Measurements from ENCODE around the gene SEPTIN14.
"Not testable (repeated sequence)": the region's sequence is repeated elsewhere in the genome, so short reads cannot be mapped to it uniquely, and the experiment has no call there.

SEPTIN14 gene

DNA sequence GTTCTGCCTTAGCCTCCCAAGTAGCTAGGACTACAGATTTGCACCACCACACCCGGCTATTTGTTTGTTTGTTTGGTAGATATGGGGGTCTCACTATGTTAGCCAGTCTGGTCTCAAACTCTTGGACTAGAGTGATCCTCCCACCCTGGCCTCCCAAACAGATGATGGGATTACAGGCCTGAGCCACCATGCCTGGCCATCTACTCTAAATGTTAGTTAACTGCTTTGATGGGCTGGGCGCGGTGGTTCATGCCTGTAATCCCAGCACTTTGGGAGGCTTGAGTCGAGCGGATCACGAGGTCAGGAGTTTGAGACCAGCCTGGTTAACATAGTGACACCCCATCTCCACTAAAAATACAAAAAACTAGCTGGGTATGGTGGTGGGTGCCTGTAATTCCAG, 74.8 kb downstream of the SEPTIN14 start:
- no peaks in the 10 kb centered on the region for H3K36me3 ChIP-seq (ENCODE audit: control insufficient read depth, insufficient read depth, low read length)
- H3K9me3 ChIP-seq (ENCODE audit: control insufficient read depth, low read length): no peaks in the 10 kb centered on the region
- no peaks in the 10 kb centered on the region for H3K4me1 ChIP-seq (ENCODE audit: control insufficient read depth, insufficient read depth, low read length)
- H3K27me3 ChIP-seq (ENCODE audit: control insufficient read depth, insufficient read depth, low read length, poor library complexity, severe bottlenecking): no peaks in the 10 kb centered on the region
- no peak overlapping the region for H3K27ac ChIP-seq (ENCODE audit: insufficient read depth, low read depth, low read length, poor library complexity, severe bottlenecking)
- 91% methylated on average over 6 of the region's 6 CpGs for WGBS, 2 experiments
- no peak overlapping the region for H3K4me3 ChIP-seq (ENCODE audit: insufficient read depth, low read depth, low read length)

DNA sequence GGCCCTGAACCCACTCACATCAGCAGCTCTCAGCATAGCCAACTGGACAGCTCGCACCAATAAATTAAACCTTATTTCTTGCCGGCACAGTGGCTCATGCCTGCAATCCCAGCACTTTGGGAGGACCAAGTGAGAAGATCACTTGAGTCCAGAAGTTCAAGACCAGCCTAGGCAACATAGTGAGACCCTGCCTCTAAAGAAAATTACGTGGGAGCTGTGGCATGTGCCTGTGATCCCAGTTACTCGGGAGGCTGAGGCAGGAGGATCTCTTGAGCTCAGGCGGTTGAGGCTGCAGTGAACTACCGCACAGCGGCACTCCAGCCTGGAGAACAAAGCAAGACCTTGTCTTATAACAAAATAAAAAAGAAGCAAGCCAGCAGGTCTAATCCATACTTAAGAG, 75.7 kb downstream of the SEPTIN14 start:
- H3K27me3 ChIP-seq (ENCODE audit: control insufficient read depth, insufficient read depth, low read length, poor library complexity, severe bottlenecking): no peaks in the 10 kb centered on the region
- H3K4me3 ChIP-seq (ENCODE audit: insufficient read depth, low read depth, low read length): no peak overlapping the region
- no peaks in the 10 kb centered on the region for H3K4me1 ChIP-seq (ENCODE audit: control insufficient read depth, insufficient read depth, low read length)
- no peaks in the 10 kb centered on the region for H3K36me3 ChIP-seq (ENCODE audit: control insufficient read depth, insufficient read depth, low read length)
- 86 to 87% methylated on average over 7 of the region's 7 CpGs for WGBS, 2 experiments
- H3K27ac ChIP-seq (ENCODE audit: insufficient read depth, low read depth, low read length, poor library complexity, severe bottlenecking): no peak overlapping the region
- H3K9me3 ChIP-seq (ENCODE audit: control insufficient read depth, low read length): no peaks in the 10 kb centered on the region

DNA sequence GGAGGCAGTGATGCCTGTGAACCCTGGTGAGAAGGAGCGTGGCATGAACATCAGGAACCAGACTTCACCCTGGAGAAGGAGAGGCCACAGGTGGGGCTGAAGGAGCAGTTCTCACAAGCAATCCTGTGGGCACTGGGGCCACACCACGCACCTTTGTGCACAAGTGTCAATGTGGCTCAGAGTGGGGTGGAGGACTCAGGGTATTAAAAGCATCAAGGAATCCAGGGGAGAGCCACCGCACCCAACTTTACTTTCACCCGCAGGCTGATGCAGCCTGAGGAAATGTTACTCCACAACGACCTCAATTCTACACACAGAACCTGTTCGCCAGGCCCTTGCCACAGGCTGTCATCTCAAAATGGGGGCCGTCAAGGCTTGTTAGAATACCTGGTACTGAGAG, 77.1 kb downstream of the SEPTIN14 start:
- not testable (repeated sequence) for H3K36me3 ChIP-seq (ENCODE audit: control insufficient read depth, insufficient read depth, low read length); H3K4me3 ChIP-seq (ENCODE audit: insufficient read depth, low read depth, low read length); H3K4me1 ChIP-seq (ENCODE audit: control insufficient read depth, insufficient read depth, low read length); H3K9me3 ChIP-seq (ENCODE audit: control insufficient read depth, low read length); H3K27me3 ChIP-seq (ENCODE audit: control insufficient read depth, insufficient read depth, low read length, poor library complexity, severe bottlenecking); H3K27ac ChIP-seq (ENCODE audit: insufficient read depth, low read depth, low read length, poor library complexity, severe bottlenecking)
- 84 to 94% methylated on average over 3 to 6 of the region's 7 CpGs for WGBS, 2 experiments

DNA sequence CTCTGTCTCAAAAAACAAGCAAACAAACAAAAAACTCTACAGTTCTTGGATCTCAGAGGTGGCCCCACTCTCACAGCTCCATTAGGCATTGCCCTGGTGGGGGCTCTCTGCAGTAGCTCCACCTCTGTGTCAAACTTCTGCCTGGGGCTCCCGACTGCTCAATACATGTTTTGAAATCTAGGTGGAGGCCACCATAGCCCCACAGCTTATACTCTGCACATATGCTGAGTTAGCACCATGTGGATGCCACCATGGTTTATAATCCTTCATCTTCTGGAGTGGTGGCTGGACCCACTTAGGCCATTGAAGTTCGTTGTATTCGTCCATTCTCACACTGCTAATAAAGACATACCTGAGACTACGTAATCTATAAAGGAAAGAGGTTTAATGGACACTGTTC, 78.4 kb downstream of the SEPTIN14 start:
- WGBS, 2 experiments: 78 to 81% methylated on average over 4 of the region's 4 CpGs
- H3K27me3 ChIP-seq (ENCODE audit: control insufficient read depth, insufficient read depth, low read length, poor library complexity, severe bottlenecking): no peaks in the 10 kb centered on the region
- no peak overlapping the region for H3K4me3 ChIP-seq (ENCODE audit: insufficient read depth, low read depth, low read length)
- H3K9me3 ChIP-seq (ENCODE audit: control insufficient read depth, low read length): no peaks in the 10 kb centered on the region
- no peaks in the 10 kb centered on the region for H3K36me3 ChIP-seq (ENCODE audit: control insufficient read depth, insufficient read depth, low read length)
- H3K27ac ChIP-seq (ENCODE audit: insufficient read depth, low read depth, low read length, poor library complexity, severe bottlenecking): no peak overlapping the region
- H3K4me1 ChIP-seq (ENCODE audit: control insufficient read depth, insufficient read depth, low read length): no peaks in the 10 kb centered on the region

DNA sequence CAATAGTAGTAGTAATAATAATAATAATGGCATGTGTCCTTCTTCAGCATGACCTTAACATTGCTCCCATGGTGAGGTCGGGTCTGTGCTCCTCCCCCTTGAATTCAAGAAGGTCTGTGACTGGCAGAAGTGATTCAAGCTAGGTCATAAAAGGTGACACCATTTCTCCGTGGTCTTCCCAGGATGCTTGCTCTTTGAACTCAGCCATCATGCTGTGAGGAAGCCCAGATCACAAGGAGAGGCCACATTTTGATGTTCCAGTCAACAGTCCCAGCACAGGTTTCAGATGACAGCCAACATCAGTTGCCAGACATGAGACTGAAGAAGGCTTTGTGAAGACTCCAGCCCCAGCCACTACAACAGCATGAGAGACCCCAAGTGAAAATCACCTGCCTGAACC, 83.9 kb downstream of the SEPTIN14 start:
- Histone ChIP-seq H3K4me3 (ENCODE audit: insufficient read depth, low read depth, low read length) (no peak overlapping the region), H3K4me1 (ENCODE audit: control insufficient read depth, insufficient read depth, low read length) (no peaks in the 10 kb centered on the region)
- WGBS, 2 experiments: 23 to 28% methylated on average over 2 of the region's 2 CpGs

DNA sequence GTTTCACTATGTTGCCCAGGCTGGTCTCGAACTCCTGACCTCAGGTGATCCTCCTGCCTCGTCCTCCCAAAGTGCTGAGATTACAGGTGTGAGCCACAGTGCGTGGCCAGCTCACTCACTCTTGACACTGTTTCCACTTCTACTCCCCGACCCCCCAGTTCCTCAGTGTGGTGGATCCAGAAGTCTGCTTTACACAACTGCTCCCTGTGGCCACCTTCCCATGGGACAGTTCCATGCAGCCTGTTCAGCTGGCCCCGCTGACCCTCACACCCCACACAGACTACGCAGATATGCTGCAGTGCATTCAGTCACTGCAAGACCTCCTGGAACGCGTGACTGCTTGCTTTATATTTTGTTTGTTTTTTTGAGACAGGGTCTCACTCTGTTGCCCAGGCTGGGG, 86.4 kb downstream of the SEPTIN14 start:
- Histone ChIP-seq H3K4me1 (ENCODE audit: control insufficient read depth, insufficient read depth, low read length) (no peaks in the 10 kb centered on the region), H3K9me3 (ENCODE audit: control insufficient read depth, low read length) (no peaks in the 10 kb centered on the region), H3K4me3 (ENCODE audit: insufficient read depth, low read depth, low read length) (no peak overlapping the region), H3K27me3 (ENCODE audit: control insufficient read depth, insufficient read depth, low read length, poor library complexity, severe bottlenecking) (no peaks in the 10 kb centered on the region), H3K36me3 (ENCODE audit: control insufficient read depth, insufficient read depth, low read length) (no peaks in the 10 kb centered on the region), H3K27ac (ENCODE audit: insufficient read depth, low read depth, low read length, poor library complexity, severe bottlenecking) (no peak overlapping the region)
- 90 to 95% methylated on average over 8 of the region's 8 CpGs for WGBS, 2 experiments

More for the DNA sequence above, 83.9 kb downstream of the SEPTIN14 start:
- Histone ChIP-seq H3K36me3 (ENCODE audit: control insufficient read depth, insufficient read depth, low read length) (no peaks in the 10 kb centered on the region), H3K9me3 (ENCODE audit: control insufficient read depth, low read length) (no peaks in the 10 kb centered on the region), H3K27ac (ENCODE audit: insufficient read depth, low read depth, low read length, poor library complexity, severe bottlenecking) (no peak overlapping the region), H3K27me3 (ENCODE audit: control insufficient read depth, insufficient read depth, low read length, poor library complexity, severe bottlenecking) (no peaks in the 10 kb centered on the region)

DNA sequence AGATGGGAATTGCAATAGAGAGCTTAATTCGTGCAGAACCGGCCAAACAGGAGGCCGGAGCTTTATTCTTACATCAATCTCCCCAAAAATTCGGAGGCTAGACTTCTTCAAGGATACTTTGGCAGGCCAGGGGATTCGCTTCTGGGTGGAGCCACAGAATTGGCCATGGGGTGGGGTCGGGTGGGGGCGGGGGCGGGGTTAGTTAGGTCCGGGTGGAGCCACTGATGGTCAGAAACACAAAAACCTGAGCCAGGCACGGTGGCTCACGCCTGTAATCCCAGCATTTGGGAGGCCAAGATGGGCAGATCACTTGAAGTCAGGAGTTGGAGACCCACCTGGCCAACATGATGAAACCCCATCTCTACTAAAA, 87.5 kb downstream of the SEPTIN14 start:
- Histone ChIP-seq H3K27ac (ENCODE audit: insufficient read depth, low read depth, low read length, poor library complexity, severe bottlenecking) (no peak overlapping the region), H3K4me3 (ENCODE audit: insufficient read depth, low read depth, low read length) (no peak overlapping the region), H3K27me3 (ENCODE audit: control insufficient read depth, insufficient read depth, low read length, poor library complexity, severe bottlenecking) (no peaks in the 10 kb centered on the region), H3K4me1 (ENCODE audit: control insufficient read depth, insufficient read depth, low read length) (no peaks in the 10 kb centered on the region), H3K36me3 (ENCODE audit: control insufficient read depth, insufficient read depth, low read length) (no peaks in the 10 kb centered on the region), H3K9me3 (ENCODE audit: control insufficient read depth, low read length) (no peaks in the 10 kb centered on the region)
- WGBS, 2 experiments: 73 to 74% methylated on average over 11 of the region's 11 CpGs

DNA sequence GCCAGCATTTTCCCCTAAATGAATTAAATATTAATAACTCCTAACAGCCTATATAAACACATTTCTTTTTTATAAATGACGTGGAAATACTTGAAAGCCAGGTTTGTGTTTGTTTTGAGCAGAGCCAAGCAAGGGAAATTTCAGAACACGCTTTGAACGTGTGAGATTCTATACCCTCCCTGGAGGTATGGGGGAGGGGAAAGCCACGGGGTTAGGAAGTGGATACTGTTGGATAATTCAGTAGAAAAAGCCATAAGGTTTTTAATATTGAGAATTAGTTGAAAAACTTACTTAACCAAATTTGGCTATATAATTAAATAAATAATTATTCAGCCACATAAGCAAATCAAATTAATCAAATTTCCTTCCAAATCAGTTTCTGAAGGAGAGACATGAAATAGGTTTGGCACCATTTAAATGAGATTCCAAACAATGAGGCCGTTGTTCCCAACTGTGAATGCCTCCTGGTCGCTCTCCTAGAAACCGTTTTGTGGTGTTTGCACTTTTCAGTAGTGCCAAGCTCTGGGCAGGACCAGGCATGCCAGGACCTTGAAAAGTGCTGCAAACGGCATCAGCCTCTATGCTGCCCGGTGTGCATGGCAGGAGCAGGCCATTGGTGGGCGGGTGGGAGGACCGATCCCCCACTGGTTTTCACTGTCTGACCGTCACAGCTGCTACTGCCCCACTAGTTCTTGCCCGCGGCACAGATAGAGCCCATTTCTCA, 88.1 kb downstream of the SEPTIN14 start:
- Histone ChIP-seq H3K4me1 (ENCODE audit: control insufficient read depth, insufficient read depth, low read length) (no peaks in the 10 kb centered on the region), H3K27me3 (ENCODE audit: control insufficient read depth, insufficient read depth, low read length, poor library complexity, severe bottlenecking) (no peaks in the 10 kb centered on the region), H3K27ac (ENCODE audit: insufficient read depth, low read depth, low read length, poor library complexity, severe bottlenecking) (no peak overlapping the region), H3K9me3 (ENCODE audit: control insufficient read depth, low read length) (no peaks in the 10 kb centered on the region), H3K36me3 (ENCODE audit: control insufficient read depth, insufficient read depth, low read length) (no peaks in the 10 kb centered on the region), H3K4me3 (ENCODE audit: insufficient read depth, low read depth, low read length) (no peak overlapping the region)
- 62 to 66% methylated on average over 14 of the region's 14 CpGs for WGBS, 2 experiments

DNA sequence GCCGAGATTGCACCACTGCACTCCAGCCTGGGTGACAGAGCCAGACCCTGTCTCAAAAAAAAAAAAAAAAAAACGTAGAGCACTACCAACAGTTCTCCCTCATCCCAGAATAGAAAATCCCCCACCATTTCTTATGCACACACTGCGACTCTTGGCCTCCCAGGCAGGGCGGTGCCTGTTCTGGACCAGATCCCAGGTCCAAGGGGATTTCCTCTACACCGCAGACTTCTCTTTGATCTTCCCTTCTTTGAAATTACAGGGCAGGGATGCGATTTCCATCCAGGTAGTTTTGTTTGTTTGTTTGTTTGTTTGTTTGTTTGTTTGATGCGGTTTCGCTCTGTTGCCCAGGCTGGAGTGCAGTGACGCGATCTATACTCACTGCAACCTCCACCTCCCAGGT, 91.8 kb downstream of the SEPTIN14 start:
- Histone ChIP-seq H3K27me3 (ENCODE audit: control insufficient read depth, insufficient read depth, low read length, poor library complexity, severe bottlenecking) (no peaks in the 10 kb centered on the region), H3K4me1 (ENCODE audit: control insufficient read depth, insufficient read depth, low read length) (no peaks in the 10 kb centered on the region), H3K27ac (ENCODE audit: insufficient read depth, low read depth, low read length, poor library complexity, severe bottlenecking) (no peak overlapping the region), H3K9me3 (ENCODE audit: control insufficient read depth, low read length) (no peaks in the 10 kb centered on the region), H3K4me3 (ENCODE audit: insufficient read depth, low read depth, low read length) (no peak overlapping the region), H3K36me3 (ENCODE audit: control insufficient read depth, insufficient read depth, low read length) (no peaks in the 10 kb centered on the region)
- WGBS, 2 experiments: 83 to 86% methylated on average over 10 of the region's 10 CpGs

DNA sequence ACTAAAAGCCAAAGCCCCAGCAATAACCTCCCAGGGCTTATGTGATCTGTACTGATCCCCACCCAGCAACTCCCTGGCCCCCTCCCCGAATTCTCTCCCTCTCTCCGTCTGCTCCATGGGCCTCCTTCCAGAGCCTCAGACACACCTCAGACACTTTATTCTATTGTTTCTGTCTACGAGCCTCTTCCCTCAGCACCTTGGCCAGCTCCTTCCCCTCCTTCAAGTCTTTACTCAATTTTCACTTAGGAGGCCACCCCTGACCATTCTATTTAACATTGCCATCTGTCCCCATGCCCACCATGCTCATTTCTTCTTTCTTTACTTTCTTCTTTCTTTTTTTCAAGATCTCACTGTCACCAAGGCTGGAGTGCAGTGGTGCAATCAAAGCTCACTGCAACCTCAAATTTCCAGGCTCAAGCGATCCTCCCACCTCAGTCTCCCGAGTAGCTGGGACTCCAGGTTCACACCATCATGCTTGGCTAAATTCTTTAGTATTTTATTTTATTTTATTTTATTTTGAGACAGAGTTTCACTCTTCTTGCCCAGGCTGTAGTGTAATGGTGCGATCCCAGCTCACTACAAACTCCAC, 109.2 kb downstream of the SEPTIN14 start:
- WGBS, 2 experiments: 50 to 72% methylated on average over 5 to 6 of the region's 6 CpGs
- not testable (repeated sequence) for H3K27ac ChIP-seq (ENCODE audit: insufficient read depth, low read depth, low read length, poor library complexity, severe bottlenecking); H3K36me3 ChIP-seq (ENCODE audit: control insufficient read depth, insufficient read depth, low read length); H3K9me3 ChIP-seq (ENCODE audit: control insufficient read depth, low read length); H3K27me3 ChIP-seq (ENCODE audit: control insufficient read depth, insufficient read depth, low read length, poor library complexity, severe bottlenecking); H3K4me1 ChIP-seq (ENCODE audit: control insufficient read depth, insufficient read depth, low read length); H3K4me3 ChIP-seq (ENCODE audit: insufficient read depth, low read depth, low read length)
